A549 (cell line): Measurements from ENCODE around the gene TDRD9.

Experiments used
- EHMT2 ChIP-seq: fragments of 200-600 bp; sonication (generic); IDR thresholded peaks from 2 replicates; pipeline ENCODE4 v1.6.1; 2016; ENCODE audit warnings: antibody characterized with exemption, low read depth, mild to moderate bottlenecking, moderate library complexity
- EP300 ChIP-seq, 2 experiments: fragments of >200 bp; sonication (Bioruptor Twin); formaldehyde crosslinking; IDR thresholded peaks; 2 replicates in 1 of 2; 3 replicates in 1 of 2; pipeline ENCODE4 v1.6.1; 2016 to 2017
- ESRRA ChIP-seq: fragments of 150-350 bp; IDR thresholded peaks from 2 replicates; pipeline ENCODE4 v1.6.1; 2014; ENCODE audit warnings: mild to moderate bottlenecking, low read length, borderline replicate concordance
- MAZ ChIP-seq: fragments of 150-350 bp; IDR thresholded peaks from 2 replicates; pipeline ENCODE4 v1.6.1; 2014; ENCODE audit warnings: antibody characterized with exemption, low read depth, low read length, borderline replicate concordance
- POLR2A ChIP-seq: IDR thresholded peaks from 2 replicates; pipeline ENCODE4 v1.6.1; 2012; ENCODE audit warnings: mild to moderate bottlenecking, low read length
- RAD21 ChIP-seq, 2 experiments: fragments of >200 bp in 1 of 2; sonication (Bioruptor Twin) in 1 of 2; formaldehyde crosslinking in 1 of 2; IDR thresholded peaks in 1 of 2; conservative IDR thresholded peaks in 1 of 2; 2 replicates in 1 of 2; 3 replicates in 1 of 2; pipeline ENCODE4 v1.6.1; 2012 to 2018; ENCODE audit warnings: inconsistent platforms in 1 of 2
- RCOR1 ChIP-seq: fragments of 150-350 bp; IDR thresholded peaks from 2 replicates; pipeline ENCODE4 v1.6.1; 2014; ENCODE audit warnings: antibody characterized with exemption, low read length, low read depth
- RFX5 ChIP-seq: fragments of 450-650 bp; IDR thresholded peaks from 2 replicates; pipeline ENCODE4 v1.7.1; 2014; ENCODE audit warnings: antibody characterized with exemption, mild to moderate bottlenecking, moderate library complexity
- TF ChIP-seq, protein P1 (sequence below): fragments of >200 bp; sonication (Bioruptor Twin); formaldehyde crosslinking; IDR thresholded peaks from 3 replicates; pipeline ENCODE4 v1.5.1; 2016
- TF ChIP-seq, protein P2 (sequence below): fragments of 200-600 bp; sonication (generic); IDR thresholded peaks from 2 replicates; pipeline ENCODE4 v1.6.1; 2016; ENCODE audit warnings: antibody characterized with exemption, mild to moderate bottlenecking, moderate library complexity
- TF ChIP-seq, protein P3 (sequence below): IDR thresholded peaks from 2 replicates; pipeline ENCODE4 v1.6.1; 2012
- TF ChIP-seq, protein P4 (sequence below): fragments of 150-350 bp; IDR thresholded peaks from 2 replicates; pipeline ENCODE4 v1.6.1; 2014; ENCODE audit warnings: low read depth, mild to moderate bottlenecking, low read length

DNA sequence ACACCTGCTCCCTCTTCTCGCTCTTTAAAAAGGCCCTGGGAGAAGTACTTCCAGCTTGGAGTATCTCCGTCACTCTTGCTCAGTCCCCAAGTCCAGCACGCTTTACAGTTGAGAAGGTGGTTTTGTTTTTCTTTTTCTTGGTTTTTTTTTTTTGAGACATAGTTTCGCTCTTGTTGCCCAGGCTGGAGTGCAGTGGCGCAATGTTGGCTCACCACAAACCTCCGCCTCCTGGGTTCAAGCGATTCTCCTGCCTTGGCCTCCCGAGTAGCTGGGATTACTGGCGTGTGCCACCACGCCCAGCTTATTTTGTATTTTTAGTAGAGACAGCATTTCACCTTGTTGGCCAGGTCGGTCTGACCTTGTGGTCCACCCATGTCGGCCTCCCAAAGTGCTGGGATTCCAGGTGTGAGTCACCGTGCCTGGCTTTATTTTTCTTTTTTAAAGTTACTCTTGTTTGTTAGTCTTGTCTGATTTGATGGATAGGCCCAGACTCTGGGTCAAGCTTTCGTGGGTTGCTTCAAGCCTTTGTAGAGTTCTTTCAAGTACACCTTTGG is 1.9 kb downstream of the TDRD9 start:
- TF ChIP-seq, protein P1, sequence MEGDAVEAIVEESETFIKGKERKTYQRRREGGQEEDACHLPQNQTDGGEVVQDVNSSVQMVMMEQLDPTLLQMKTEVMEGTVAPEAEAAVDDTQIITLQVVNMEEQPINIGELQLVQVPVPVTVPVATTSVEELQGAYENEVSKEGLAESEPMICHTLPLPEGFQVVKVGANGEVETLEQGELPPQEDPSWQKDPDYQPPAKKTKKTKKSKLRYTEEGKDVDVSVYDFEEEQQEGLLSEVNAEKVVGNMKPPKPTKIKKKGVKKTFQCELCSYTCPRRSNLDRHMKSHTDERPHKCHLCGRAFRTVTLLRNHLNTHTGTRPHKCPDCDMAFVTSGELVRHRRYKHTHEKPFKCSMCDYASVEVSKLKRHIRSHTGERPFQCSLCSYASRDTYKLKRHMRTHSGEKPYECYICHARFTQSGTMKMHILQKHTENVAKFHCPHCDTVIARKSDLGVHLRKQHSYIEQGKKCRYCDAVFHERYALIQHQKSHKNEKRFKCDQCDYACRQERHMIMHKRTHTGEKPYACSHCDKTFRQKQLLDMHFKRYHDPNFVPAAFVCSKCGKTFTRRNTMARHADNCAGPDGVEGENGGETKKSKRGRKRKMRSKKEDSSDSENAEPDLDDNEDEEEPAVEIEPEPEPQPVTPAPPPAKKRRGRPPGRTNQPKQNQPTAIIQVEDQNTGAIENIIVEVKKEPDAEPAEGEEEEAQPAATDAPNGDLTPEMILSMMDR = no peak
- no peak for TF ChIP-seq EP300 (IDR thresholded peaks at IDR 0.05)
- TF ChIP-seq EHMT2 = no peak
- no peak for TF ChIP-seq RCOR1
- TF ChIP-seq RFX5 = no peak
- TF ChIP-seq POLR2A = no peak
- no peak for TF ChIP-seq ESRRA
- TF ChIP-seq, protein P2, sequence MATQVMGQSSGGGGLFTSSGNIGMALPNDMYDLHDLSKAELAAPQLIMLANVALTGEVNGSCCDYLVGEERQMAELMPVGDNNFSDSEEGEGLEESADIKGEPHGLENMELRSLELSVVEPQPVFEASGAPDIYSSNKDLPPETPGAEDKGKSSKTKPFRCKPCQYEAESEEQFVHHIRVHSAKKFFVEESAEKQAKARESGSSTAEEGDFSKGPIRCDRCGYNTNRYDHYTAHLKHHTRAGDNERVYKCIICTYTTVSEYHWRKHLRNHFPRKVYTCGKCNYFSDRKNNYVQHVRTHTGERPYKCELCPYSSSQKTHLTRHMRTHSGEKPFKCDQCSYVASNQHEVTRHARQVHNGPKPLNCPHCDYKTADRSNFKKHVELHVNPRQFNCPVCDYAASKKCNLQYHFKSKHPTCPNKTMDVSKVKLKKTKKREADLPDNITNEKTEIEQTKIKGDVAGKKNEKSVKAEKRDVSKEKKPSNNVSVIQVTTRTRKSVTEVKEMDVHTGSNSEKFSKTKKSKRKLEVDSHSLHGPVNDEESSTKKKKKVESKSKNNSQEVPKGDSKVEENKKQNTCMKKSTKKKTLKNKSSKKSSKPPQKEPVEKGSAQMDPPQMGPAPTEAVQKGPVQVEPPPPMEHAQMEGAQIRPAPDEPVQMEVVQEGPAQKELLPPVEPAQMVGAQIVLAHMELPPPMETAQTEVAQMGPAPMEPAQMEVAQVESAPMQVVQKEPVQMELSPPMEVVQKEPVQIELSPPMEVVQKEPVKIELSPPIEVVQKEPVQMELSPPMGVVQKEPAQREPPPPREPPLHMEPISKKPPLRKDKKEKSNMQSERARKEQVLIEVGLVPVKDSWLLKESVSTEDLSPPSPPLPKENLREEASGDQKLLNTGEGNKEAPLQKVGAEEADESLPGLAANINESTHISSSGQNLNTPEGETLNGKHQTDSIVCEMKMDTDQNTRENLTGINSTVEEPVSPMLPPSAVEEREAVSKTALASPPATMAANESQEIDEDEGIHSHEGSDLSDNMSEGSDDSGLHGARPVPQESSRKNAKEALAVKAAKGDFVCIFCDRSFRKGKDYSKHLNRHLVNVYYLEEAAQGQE = no peak
- no peak for TF ChIP-seq MAZ
- TF ChIP-seq, protein P3, sequence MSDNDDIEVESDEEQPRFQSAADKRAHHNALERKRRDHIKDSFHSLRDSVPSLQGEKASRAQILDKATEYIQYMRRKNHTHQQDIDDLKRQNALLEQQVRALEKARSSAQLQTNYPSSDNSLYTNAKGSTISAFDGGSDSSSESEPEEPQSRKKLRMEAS = no peak
- TF ChIP-seq, protein P4, sequence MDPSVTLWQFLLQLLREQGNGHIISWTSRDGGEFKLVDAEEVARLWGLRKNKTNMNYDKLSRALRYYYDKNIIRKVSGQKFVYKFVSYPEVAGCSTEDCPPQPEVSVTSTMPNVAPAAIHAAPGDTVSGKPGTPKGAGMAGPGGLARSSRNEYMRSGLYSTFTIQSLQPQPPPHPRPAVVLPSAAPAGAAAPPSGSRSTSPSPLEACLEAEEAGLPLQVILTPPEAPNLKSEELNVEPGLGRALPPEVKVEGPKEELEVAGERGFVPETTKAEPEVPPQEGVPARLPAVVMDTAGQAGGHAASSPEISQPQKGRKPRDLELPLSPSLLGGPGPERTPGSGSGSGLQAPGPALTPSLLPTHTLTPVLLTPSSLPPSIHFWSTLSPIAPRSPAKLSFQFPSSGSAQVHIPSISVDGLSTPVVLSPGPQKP = no peak
- no peak for TF ChIP-seq RAD21 (conservative IDR thresholded peaks at IDR 0.05 in 1 of 2, IDR thresholded peaks at IDR 0.05 in 1 of 2)
